WTC11 (cell line): ENCODE results near the gene CSTF1.

ENCODE experiments used
- ARID4B ChIP-seq: sonication (generic); formaldehyde crosslinking; IDR thresholded peaks from 2 replicates; pipeline ENCODE4 v1.8.0; 2023; ENCODE audit warnings: missing genetic modification reagents, mild to moderate bottlenecking, borderline replicate concordance
- ATF2 ChIP-seq: sonication (generic); formaldehyde crosslinking; IDR thresholded peaks from 2 replicates; pipeline ENCODE4 v1.8.1; 2022; ENCODE audit warnings: low read depth, missing genetic modification reagents, borderline replicate concordance
- CREB1 ChIP-seq: sonication (generic); formaldehyde crosslinking; IDR thresholded peaks from 2 replicates; pipeline ENCODE4 v1.8.0; 2023; ENCODE audit warnings: mild to moderate bottlenecking, missing genetic modification reagents
- CTCF ChIP-seq: fragments of 200-600 bp; IDR thresholded peaks from 2 replicates; pipeline ENCODE4 v1.8.0; 2022; ENCODE audit warnings: antibody characterized with exemption
- FOXP4 ChIP-seq: sonication (generic); formaldehyde crosslinking; IDR thresholded peaks from 2 replicates; pipeline ENCODE4 v1.8.0; 2022; ENCODE audit warnings: mild to moderate bottlenecking, missing genetic modification reagents
- MLX ChIP-seq: sonication (generic); formaldehyde crosslinking; IDR thresholded peaks from 2 replicates; pipeline ENCODE4 v1.8.1; 2023; ENCODE audit warnings: mild to moderate bottlenecking, missing genetic modification reagents, moderate library complexity
- ZNF232 ChIP-seq: sonication (generic); formaldehyde crosslinking; IDR thresholded peaks from 2 replicates; pipeline ENCODE4 v1.8.0; 2022; ENCODE audit warnings: mild to moderate bottlenecking, missing genetic modification reagents
- ZNF263 ChIP-seq: sonication (generic); formaldehyde crosslinking; IDR thresholded peaks from 2 replicates; pipeline ENCODE4 v1.8.1; 2022; ENCODE audit warnings: low read depth, mild to moderate bottlenecking, moderate library complexity, missing genetic modification reagents

DNA sequence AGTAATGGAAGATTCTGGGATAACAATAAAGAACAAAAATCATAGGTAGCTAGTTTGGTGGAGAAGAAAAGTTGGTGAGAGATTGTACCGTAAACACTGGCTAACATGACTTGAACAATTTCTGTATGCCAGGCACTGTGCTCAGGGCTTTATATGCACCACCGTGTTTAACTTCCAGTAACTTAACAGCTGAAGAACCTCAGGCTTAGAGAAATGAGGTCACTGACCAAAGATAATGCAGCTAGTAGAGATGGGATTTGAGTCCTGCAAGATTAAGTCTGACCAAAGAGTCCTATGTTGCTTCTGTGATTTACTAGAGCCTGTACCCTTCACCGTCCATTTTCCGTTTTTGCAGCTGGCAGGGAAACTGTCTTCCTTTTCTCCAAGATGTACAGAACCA, 2.7 kb downstream of the CSTF1 start:
- TF ChIP-seq ARID4B (no peak), MLX (CRISPR knock-in tag) (no peak), ATF2 (no peak), ZNF232 (CRISPR knock-in tag) (no peak), CREB1 (CRISPR knock-in tag) (no peak), CTCF (no peak), ZNF263 (no peak), FOXP4 (no peak)
